Central memory CD8-positive, alpha-beta T cell (primary cell): ENCODE data around the gene C15orf61.

Experiments
- ATAC-seq: fragments of 150-1000 bp; cut with Tn5 transposase; replicated peaks from 2 replicates; pipeline ENCODE4 v1.10.0; 2022; ENCODE audit warnings: mild to moderate bottlenecking, moderate FRiP score, moderate number of reproducible peaks; ENCODE audit not compliant: poor library complexity, severe bottlenecking; ENCODE audit errors: extremely low read depth
- DNase-seq, 2 donors: peaks; one replicate each; pipeline ENCODE4 v3.0.0; 2021; ENCODE audit warnings: low spot score in 2 of 2
- H3K27ac Mint-ChIP-seq: one replicate; pipeline ENCODE4 v1.8.0; 2022; ENCODE audit warnings: low read depth, mild to moderate bottlenecking, moderate library complexity, mixed read lengths
- H3K27me3 Mint-ChIP-seq: one replicate; pipeline ENCODE4 v1.8.0; 2022; ENCODE audit warnings: mixed read lengths
- H3K36me3 Mint-ChIP-seq: one replicate; pipeline ENCODE4 v1.8.0; 2022; ENCODE audit warnings: mild to moderate bottlenecking, moderate library complexity, mixed read lengths; ENCODE audit not compliant: insufficient read depth
- H3K4me1 Mint-ChIP-seq: one replicate; pipeline ENCODE4 v1.8.0; 2022; ENCODE audit warnings: mixed read lengths
- H3K4me3 Mint-ChIP-seq: one replicate; pipeline ENCODE4 v1.8.0; 2022; ENCODE audit warnings: mild to moderate bottlenecking, moderate library complexity, mixed read lengths
- H3K9me3 Mint-ChIP-seq: one replicate; pipeline ENCODE4 v1.8.0; 2022; ENCODE audit warnings: mixed read lengths

C15orf61 gene

DNA sequence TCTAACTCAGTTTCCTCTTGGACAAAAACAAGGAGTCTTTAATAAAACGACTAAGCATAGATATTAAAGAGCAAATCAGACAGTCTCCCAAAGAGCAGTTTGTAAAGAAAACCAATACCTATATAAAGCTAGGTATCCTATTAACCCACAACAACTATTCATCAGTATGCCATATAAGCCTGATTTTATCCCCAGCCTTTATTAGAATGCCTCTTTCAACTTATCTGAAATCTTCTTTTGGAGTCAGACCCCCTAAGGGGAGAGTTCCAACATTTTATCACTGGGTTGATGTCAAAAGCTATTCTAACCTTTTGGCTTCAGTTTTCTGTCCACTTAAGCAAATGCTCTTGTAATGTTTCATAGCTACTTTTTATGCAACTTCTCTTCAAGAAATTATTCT lies 39.4 kb downstream of the C15orf61 start:
- Mint-ChIP-seq H3K36me3 (peaks cover 7% of the 10 kb centered on the region), H3K27me3 (no peaks in the 10 kb centered on the region), H3K4me3 (no peak overlapping the region), H3K9me3 (no peaks in the 10 kb centered on the region), H3K27ac (no peak overlapping the region), H3K4me1 (peaks cover 41% of the 10 kb centered on the region)
- no peak for DNase-seq
- ATAC-seq = no peak

DNA sequence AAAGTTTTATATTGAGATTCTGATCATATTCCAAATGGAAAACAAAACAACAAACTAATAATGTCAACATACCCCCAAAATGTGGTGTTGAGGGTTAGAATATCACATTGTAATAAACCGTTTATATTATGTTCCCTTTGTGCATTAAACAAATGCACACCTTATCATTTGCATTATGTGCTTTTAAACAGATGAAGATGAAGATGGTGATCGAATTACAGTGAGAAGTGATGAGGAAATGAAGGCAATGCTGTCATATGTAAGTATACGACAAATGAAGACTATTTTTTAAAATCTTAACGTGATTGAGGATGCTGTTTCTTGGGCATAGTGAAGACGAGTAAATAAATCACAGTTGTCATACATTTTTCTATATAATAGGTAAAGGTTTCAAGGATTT lies 42.2 kb downstream of the C15orf61 start:
- Mint-ChIP-seq H3K9me3 (no peaks in the 10 kb centered on the region), H3K27ac (no peak overlapping the region), H3K36me3 (peaks cover 8% of the 10 kb centered on the region), H3K4me3 (no peak overlapping the region), H3K4me1 (peaks cover 28% of the 10 kb centered on the region), H3K27me3 (no peaks in the 10 kb centered on the region)
- DNase-seq = no peak
- no peak for ATAC-seq

DNA sequence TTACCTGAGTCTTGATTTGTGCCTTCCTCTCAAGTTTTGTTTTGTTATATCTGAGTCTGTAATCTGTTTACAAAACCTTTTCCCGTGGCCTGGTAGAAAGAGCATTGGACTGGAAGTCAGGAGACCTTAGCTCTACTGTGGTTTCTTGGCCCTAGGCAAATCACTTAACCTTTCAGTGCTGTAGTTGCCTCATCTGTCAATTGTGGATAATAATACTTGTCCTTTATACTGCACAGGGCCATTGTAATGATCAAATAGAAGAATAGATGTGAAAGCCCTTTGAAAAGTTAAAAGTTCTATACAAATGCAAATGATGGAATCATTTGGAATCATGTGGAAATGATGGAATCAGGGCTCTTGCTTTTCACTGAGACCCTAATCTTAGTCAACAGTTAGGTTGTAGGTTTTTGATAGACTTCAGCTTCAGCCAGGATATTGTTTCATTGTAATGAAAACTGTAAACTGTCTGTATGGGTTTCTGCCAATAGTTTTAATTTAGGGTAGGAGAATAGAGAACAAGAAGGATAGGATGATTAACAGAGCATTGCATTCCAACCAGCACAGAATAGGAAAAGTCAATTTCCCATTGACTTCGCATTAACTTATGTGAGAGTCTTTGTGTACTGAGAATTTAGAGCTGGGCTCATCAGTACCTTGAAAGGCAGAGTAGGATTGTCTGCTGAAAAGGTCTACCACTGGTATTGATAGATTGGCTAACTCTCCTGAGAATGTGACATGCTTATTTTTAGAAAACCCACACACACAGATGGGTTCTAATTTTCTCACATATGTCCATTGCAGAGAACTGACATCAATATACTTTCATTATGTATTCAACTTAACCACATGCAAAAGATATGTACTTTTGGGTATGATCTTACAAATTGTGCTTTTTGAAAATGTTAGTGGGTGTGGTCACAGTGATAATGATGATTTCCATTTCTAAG lies 43.4 kb downstream of the C15orf61 start:
- peaks cover 9% of the 10 kb centered on the region for H3K36me3 Mint-ChIP-seq
- no peak for ATAC-seq

DNA sequence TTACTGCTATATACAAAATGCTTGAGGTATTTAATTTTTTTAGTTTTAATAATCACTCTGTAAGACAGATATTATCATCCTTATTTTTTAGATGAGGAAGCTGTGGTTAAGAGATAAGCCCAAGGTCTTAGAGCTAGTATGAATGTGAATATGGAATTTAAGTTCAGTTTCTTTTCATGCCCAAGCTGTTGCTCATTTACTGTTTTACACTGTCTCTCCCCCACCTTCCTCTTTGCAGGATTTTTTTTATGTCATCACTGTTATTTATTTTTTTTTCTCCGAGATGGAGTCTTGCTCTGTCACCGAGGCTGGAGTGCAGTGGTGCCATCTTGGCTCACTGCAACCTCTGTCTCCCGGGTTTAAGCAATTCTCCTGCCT lies 44.0 kb downstream of the C15orf61 start:
- no peak overlapping the region for H3K27ac Mint-ChIP-seq
- no peaks in the 10 kb centered on the region for H3K27me3 Mint-ChIP-seq
- H3K4me1 Mint-ChIP-seq = peaks cover 15% of the 10 kb centered on the region
- ATAC-seq = no peak
- H3K9me3 Mint-ChIP-seq = no peaks in the 10 kb centered on the region
- peaks cover 7% of the 10 kb centered on the region for H3K36me3 Mint-ChIP-seq
- no peak for DNase-seq
- no peak overlapping the region for H3K4me3 Mint-ChIP-seq

More for the DNA sequence above, 43.4 kb downstream of the C15orf61 start:
- Mint-ChIP-seq H3K4me1 (peaks cover 16% of the 10 kb centered on the region), H3K27me3 (no peaks in the 10 kb centered on the region), H3K27ac (no peak overlapping the region), H3K9me3 (no peaks in the 10 kb centered on the region), H3K4me3 (no peak overlapping the region)
- DNase-seq = no peak

DNA sequence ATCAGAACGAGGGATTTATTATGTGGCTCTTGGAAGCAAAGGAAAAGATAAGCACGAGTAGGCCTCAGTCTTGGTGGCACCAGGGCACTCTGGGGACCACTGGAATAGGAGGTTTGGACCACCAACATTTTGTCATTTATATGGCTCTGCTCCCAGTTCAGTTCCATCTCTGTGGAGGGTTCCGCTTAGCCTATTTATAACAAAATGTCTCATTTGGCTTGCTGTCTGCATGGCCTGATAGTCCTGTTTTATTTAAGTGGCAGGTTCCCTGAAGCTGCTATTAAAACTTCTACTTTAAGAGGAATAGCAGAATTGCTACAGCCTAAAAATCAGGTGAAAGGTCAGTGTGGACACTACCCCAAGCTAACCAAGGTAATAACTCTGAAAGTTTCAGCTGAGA lies 48.7 kb downstream of the C15orf61 start:
- peaks cover 10% of the 10 kb centered on the region for H3K36me3 Mint-ChIP-seq
- H3K4me1 Mint-ChIP-seq = peaks cover 6% of the 10 kb centered on the region
- no peak overlapping the region for H3K27ac Mint-ChIP-seq
- H3K27me3 Mint-ChIP-seq = no peaks in the 10 kb centered on the region
- DNase-seq = no peak
- no peak overlapping the region for H3K4me3 Mint-ChIP-seq
- no peak for ATAC-seq
- H3K9me3 Mint-ChIP-seq = no peaks in the 10 kb centered on the region

DNA sequence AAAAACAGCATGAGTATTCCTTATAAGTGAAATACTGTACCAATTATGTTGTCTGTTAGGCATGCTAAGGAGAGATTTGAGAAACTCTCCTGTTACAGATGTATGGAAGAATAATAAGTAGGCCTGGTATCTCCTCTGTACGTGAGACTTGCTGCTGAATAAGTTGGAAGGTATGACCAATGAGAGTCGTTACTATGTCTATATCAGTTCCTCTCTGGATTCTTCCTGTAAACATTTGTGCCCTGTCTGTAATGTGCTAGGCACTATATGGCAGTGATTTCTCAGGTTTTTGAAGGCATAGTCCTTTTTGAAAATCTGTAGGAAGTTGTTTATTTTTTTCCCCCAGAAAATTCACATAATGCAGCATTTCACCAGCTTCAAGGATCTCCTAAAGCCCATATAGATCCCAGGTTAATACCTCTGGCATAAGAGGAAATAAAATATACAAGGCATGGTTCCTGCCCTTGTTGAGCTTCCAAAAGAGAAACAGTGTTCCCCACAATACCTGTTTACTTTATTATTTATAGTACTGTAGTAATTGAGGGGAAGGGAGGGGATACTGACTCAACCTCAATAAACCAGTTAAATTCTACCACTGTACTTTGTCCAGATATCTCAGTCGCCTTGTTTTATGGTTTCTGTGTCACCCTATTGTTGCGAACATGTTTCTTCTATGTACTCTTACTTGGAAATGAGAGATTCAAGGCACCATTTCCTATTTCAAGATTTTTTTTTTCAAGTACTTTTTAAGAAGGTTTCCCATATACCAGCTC lies 50.1 kb downstream of the C15orf61 start:
- no peak overlapping the region for H3K27ac Mint-ChIP-seq
- peaks cover 10% of the 10 kb centered on the region for H3K36me3 Mint-ChIP-seq
- no peaks in the 10 kb centered on the region for H3K27me3 Mint-ChIP-seq
- H3K9me3 Mint-ChIP-seq = no peaks in the 10 kb centered on the region
- DNase-seq (no peak), ATAC-seq (no peak)
- peaks cover 6% of the 10 kb centered on the region for H3K4me1 Mint-ChIP-seq
- no peak overlapping the region for H3K4me3 Mint-ChIP-seq

DNA sequence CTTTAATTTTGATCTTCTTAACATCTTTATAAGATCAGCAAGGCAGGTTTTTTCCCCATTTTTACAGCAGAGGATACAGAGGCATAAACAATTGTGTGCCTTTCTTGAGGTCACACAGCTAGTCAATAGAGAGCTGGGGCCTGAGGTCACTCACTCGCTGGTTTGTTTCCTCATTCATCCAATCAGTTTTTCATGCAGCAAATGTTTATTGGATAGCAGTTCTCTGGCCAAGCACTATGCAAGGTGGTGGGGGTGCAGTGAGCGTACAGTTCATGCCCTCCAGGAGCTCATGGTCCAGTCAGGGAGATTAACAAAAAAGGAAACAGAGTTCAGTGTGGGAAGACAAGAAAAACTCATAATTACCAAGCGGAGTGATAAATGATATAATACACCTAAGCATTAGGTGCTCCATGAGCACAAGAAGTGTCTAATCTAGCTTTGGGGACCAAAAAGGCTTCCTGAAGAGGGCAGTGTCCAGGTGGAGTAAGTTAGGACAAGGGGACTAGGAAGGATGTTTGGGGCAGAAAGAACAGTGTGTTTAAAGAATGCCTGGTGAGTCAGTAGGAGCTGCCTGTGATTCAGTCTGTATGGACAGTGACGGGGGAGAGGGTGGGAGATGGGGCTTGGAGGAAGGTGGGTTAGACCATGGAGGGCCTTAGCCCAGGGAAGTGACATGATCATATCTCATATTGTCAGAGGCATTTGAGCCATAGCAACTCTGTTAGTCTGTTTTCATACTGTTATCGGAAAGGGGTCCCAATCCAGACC lies 50.9 kb downstream of the C15orf61 start:
- H3K36me3 Mint-ChIP-seq = peaks cover 10% of the 10 kb centered on the region
- no peaks in the 10 kb centered on the region for H3K27me3 Mint-ChIP-seq
- H3K9me3 Mint-ChIP-seq = no peaks in the 10 kb centered on the region
- no peak overlapping the region for H3K27ac Mint-ChIP-seq
- ATAC-seq (no peak), DNase-seq (no peak)
- peaks cover 6% of the 10 kb centered on the region for H3K4me1 Mint-ChIP-seq
- no peak overlapping the region for H3K4me3 Mint-ChIP-seq

DNA sequence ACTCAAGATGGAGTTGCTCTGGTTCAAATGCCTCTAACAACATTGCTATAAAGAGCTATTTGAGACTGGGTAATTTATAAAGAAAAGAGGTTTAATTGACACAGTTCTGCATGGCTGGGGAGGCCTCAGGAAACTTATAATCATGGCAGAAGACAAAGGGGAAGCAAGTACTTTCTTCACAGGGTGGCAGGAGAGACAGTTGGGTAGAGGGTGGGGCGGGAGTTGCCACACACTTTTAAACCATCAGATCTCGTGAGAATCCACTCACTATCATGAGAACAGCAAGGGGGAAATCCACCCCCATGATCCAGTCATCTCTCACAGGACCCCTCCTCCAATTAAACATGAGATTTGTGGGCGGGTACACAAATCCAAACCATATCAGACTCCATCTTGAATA lies 52.3 kb downstream of the C15orf61 start:
- DNase-seq (no peak), ATAC-seq (no peak)
- Mint-ChIP-seq H3K27me3 (no peaks in the 10 kb centered on the region), H3K4me1 (peaks cover 6% of the 10 kb centered on the region), H3K27ac (no peak overlapping the region), H3K36me3 (peaks cover 8% of the 10 kb centered on the region), H3K4me3 (no peak overlapping the region), H3K9me3 (no peaks in the 10 kb centered on the region)

DNA sequence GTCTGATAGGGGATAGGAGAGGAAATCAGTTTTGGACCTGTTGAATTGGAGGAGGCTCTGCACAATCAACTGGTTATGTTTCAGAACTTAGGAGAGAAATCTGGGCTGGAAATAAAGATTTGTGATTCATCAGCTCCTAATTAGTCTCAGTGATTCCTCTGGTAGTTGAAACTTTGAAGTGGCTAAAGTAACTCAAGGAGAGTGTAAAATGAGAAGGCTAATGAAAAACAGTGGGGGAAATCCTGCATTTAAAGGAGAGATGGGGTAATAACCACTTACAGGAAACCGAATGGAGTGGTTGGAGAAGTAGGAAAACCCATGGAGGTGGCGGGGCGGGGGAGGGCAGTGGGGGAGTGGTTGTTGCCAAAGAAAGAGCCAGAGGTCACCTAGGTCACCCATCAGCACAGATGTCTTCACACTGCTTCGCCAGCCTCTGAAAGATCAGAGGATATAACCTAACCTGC lies 54.1 kb downstream of the C15orf61 start:
- H3K4me1 Mint-ChIP-seq = peaks cover 6% of the 10 kb centered on the region
- no peak for DNase-seq
- H3K36me3 Mint-ChIP-seq = peaks cover 5% of the 10 kb centered on the region
- H3K4me3 Mint-ChIP-seq = no peak overlapping the region
- no peak overlapping the region for H3K27ac Mint-ChIP-seq
- H3K9me3 Mint-ChIP-seq = no peaks in the 10 kb centered on the region
- no peak for ATAC-seq
- H3K27me3 Mint-ChIP-seq = no peaks in the 10 kb centered on the region

DNA sequence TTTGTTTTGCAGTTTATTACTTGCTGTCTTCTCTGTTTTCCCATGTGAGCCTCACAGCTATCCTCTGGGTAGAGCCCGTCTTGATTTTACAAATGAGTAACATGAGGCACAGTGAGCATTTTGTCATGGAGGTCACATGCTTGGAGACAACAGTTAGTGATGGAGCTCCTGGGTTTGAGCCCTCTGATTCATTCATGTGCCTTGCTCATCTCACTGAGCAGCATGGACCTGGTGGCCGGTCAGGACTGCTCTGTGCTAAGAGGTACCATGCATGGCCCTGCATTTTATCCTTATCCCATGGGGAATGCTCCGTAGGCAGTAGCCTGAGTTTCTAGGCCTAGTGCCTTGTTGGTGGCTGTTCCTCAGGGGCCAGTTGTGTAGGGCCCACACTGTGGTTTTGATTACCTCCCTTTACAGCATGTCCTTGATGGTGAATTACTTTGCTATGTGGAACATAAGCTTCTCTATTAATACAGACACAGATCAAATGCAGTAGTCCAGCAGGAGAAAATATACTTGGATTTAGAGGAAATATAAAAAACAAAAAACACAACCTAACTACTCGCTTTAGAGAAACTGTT lies 57.2 kb downstream of the C15orf61 start:
- Mint-ChIP-seq H3K27ac (no peak overlapping the region), H3K27me3 (no peaks in the 10 kb centered on the region), H3K36me3 (peaks cover 2% of the 10 kb centered on the region), H3K4me1 (peaks cover 6% of the 10 kb centered on the region), H3K4me3 (no peak overlapping the region), H3K9me3 (no peaks in the 10 kb centered on the region)
- ATAC-seq (no peak), DNase-seq (no peak)

DNA sequence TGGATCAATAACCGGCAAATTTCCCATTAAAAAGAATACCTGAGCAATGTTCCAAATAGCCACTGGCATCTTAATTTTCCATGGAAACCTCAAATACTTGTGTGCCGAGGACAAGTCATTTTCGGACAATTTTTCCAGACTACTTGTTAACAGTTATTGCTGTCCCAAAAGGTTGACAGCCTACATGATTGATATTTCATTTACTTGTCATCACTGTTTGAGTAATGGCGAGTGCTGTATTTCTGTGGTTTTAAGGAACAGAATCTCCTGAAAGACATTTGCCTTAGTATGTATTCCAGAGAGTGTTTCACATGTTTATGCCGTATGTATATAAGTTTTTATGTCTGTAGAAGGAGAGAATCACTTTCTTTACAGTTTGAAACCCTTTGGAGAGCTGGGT lies 58.2 kb downstream of the C15orf61 start:
- DNase-seq (no peak), ATAC-seq (no peak)
- Mint-ChIP-seq H3K9me3 (no peaks in the 10 kb centered on the region), H3K36me3 (no peaks in the 10 kb centered on the region), H3K4me3 (no peak overlapping the region), H3K27me3 (no peaks in the 10 kb centered on the region), H3K4me1 (peaks cover 1% of the 10 kb centered on the region), H3K27ac (no peak overlapping the region)
